Liver (tissue), 9 donors: ENCODE results near the gene SYT17. TPM values are rescaled to one million over a fixed set of nuclear protein-coding genes. Genes with fewer than 3 reads are reported as not detected.

Source experiments
- DNase-seq: peaks from one replicate; pipeline ENCODE4 v3.0.0-alpha.2; 2017; ENCODE audit warnings: low spot score
- H3K27ac ChIP-seq, 2 donors: one replicate each; pipeline ENCODE4 v1.7.0; 2013; ENCODE audit warnings: inconsistent platforms in 2 of 2, low read length in 2 of 2, control low read depth in 1 of 2, low read depth in 1 of 2, mild to moderate bottlenecking in 1 of 2
- H3K27me3 ChIP-seq, 4 donors: one replicate each; pipeline versions ENCODE4 v1.6.1 to v1.7.0; 2013; ENCODE audit warnings: low read length in 3 of 4, inconsistent platforms in 1 of 4, mild to moderate bottlenecking in 1 of 4, moderate library complexity in 1 of 4; ENCODE audit not compliant: control insufficient read depth in 4 of 4, insufficient read depth in 4 of 4
- H3K36me3 ChIP-seq, 4 donors: one replicate each; pipeline versions ENCODE4 v1.6.1 to v1.7.0; 2013; ENCODE audit warnings: low read length in 3 of 4, mild to moderate bottlenecking in 3 of 4, low read depth in 1 of 4, moderate library complexity in 1 of 4; ENCODE audit not compliant: control insufficient read depth in 4 of 4, insufficient read depth in 3 of 4
- H3K4me1 ChIP-seq, 4 donors: one replicate each; pipeline versions ENCODE4 v1.6.1 to v1.7.0; 2013; ENCODE audit warnings: low read length in 3 of 4, mild to moderate bottlenecking in 3 of 4, moderate library complexity in 1 of 4; ENCODE audit not compliant: control insufficient read depth in 4 of 4, insufficient read depth in 4 of 4
- H3K4me3 ChIP-seq, 3 donors: one replicate each; pipeline versions ENCODE4 v1.6.1 to v1.7.0; 2013; ENCODE audit warnings: low read length in 3 of 3, control low read depth in 1 of 3, low read depth in 1 of 3, mild to moderate bottlenecking in 1 of 3
- H3K9ac ChIP-seq, 2 donors: one replicate each; pipeline ENCODE4 v1.7.0; 2013; ENCODE audit warnings: low read length in 2 of 2, mild to moderate bottlenecking in 2 of 2, moderate library complexity in 2 of 2, control low read depth in 1 of 2, low read depth in 1 of 2
- H3K9me3 ChIP-seq, 4 donors: one replicate each; pipeline versions ENCODE4 v1.6.1 to v1.7.0; 2013; ENCODE audit warnings: low read length in 3 of 4; ENCODE audit not compliant: control insufficient read depth in 4 of 4
- CTCF ChIP-seq: fragments of 150-350 bp; IDR thresholded peaks from 2 replicates; pipeline ENCODE4 v1.5.1; 2017; ENCODE audit warnings: improper control_type of control experiment, low read depth, low read length; ENCODE audit not compliant: missing input control
- EGR1 ChIP-seq, 2 donors: IDR thresholded peaks; 2 replicates each; pipeline ENCODE4 v1.6.1; 2016 to 2018; ENCODE audit warnings: antibody characterized with exemption in 2 of 2, low read depth in 2 of 2
- FOXA1 ChIP-seq: IDR thresholded peaks from 2 replicates; pipeline ENCODE4 v1.6.1; 2016; ENCODE audit warnings: antibody characterized with exemption
- FOXA2 ChIP-seq: IDR thresholded peaks from 2 replicates; pipeline ENCODE4 v1.6.1; 2016; ENCODE audit warnings: antibody characterized with exemption
- GABPA ChIP-seq, 2 donors: IDR thresholded peaks in 1 of 2; conservative IDR thresholded peaks in 1 of 2; 2 replicates each; pipeline ENCODE4 v1.6.1; 2016; ENCODE audit warnings: antibody characterized with exemption in 2 of 2, mild to moderate bottlenecking in 1 of 2, moderate library complexity in 1 of 2
- HNF4A ChIP-seq, 2 donors: conservative IDR thresholded peaks; 2 replicates each; pipeline ENCODE4 v1.6.1; 2016; ENCODE audit warnings: antibody characterized with exemption in 2 of 2, mild to moderate bottlenecking in 2 of 2
- HNF4G ChIP-seq: IDR thresholded peaks from 2 replicates; pipeline ENCODE4 v1.6.1; 2016; ENCODE audit warnings: antibody characterized with exemption
- JUND ChIP-seq, 2 donors: IDR thresholded peaks; 2 replicates each; pipeline ENCODE4 v1.6.1; 2016; ENCODE audit warnings: antibody characterized with exemption in 2 of 2
- MAX ChIP-seq: IDR thresholded peaks from 2 replicates; pipeline ENCODE4 v1.6.1; 2016; ENCODE audit warnings: antibody characterized with exemption
- NR2F2 ChIP-seq: IDR thresholded peaks from 2 replicates; pipeline ENCODE4 v1.6.1; 2016; ENCODE audit warnings: antibody characterized with exemption
- RAD21 ChIP-seq, 2 donors: IDR thresholded peaks; 2 replicates each; pipeline ENCODE4 v1.6.1; 2016; ENCODE audit warnings: antibody characterized with exemption in 2 of 2, mild to moderate bottlenecking in 2 of 2
- REST ChIP-seq: IDR thresholded peaks from 2 replicates; pipeline ENCODE4 v1.6.1; 2016; ENCODE audit warnings: antibody characterized with exemption, mild to moderate bottlenecking
- RXRA ChIP-seq, 2 donors: IDR thresholded peaks; 2 replicates each; pipeline ENCODE4 v1.6.1; 2017 to 2018; ENCODE audit warnings: antibody characterized with exemption in 2 of 2, mild to moderate bottlenecking in 1 of 2
- SP1 ChIP-seq: IDR thresholded peaks from 2 replicates; pipeline ENCODE4 v1.6.1; 2018; ENCODE audit warnings: antibody characterized with exemption, mild to moderate bottlenecking
- TAF1 ChIP-seq: conservative IDR thresholded peaks from 2 replicates; pipeline ENCODE4 v1.6.1; 2016; ENCODE audit warnings: antibody characterized with exemption, mild to moderate bottlenecking
- YY1 ChIP-seq: IDR thresholded peaks from 2 replicates; pipeline ENCODE4 v1.6.1; 2016; ENCODE audit warnings: antibody characterized with exemption, mild to moderate bottlenecking
- ZBTB33 ChIP-seq: IDR thresholded peaks from 2 replicates; pipeline ENCODE4 v1.6.1; 2016; ENCODE audit warnings: antibody characterized with exemption
- WGBS: extraction: QIAGEN DNeasy Blood & Tissue Kit; methylation state at CpG from one replicate; pipeline ENCODE4 v1.1.7; 2013; 5-methylcytosine and 5-hydroxymethylcytosine counted together
- polyA plus RNA-seq, 2 donors: library from polyadenylated mRNA; stranded (reverse) in 1 of 2; unstranded in 1 of 2; fragments of 200-250 nt in 1 of 2; fragments of >200 nt in 1 of 2; fragmentation: Nextera tagmentation in 1 of 2; extraction: Ambion mirVana in 1 of 2; gene quantifications; one replicate each; pipeline versions ENCODE4 v1.2.1 to v1.2.3, GENCODE V29; 2013 to 2015
- total RNA-seq, 2 donors: library from RNA; depleted of rRNA; stranded (reverse); fragments of >200 nt; gene quantifications; one replicate each; pipeline ENCODE4 v1.2.3, GENCODE V29; 2014
- TF ChIP-seq, protein P1 (sequence below): IDR thresholded peaks from 2 replicates; pipeline ENCODE4 v1.6.1; 2016; ENCODE audit warnings: antibody characterized with exemption
- donor health status: healthy.
- donor health status: healthy.
- donor health status: healthy.
- donor health status: healthy.
- donor health status: healthy.

SYT17 gene
- total and polyA plus RNA-seq, 4 donors = 2.5 to 7.7 (median 5.5) TPM

DNA sequence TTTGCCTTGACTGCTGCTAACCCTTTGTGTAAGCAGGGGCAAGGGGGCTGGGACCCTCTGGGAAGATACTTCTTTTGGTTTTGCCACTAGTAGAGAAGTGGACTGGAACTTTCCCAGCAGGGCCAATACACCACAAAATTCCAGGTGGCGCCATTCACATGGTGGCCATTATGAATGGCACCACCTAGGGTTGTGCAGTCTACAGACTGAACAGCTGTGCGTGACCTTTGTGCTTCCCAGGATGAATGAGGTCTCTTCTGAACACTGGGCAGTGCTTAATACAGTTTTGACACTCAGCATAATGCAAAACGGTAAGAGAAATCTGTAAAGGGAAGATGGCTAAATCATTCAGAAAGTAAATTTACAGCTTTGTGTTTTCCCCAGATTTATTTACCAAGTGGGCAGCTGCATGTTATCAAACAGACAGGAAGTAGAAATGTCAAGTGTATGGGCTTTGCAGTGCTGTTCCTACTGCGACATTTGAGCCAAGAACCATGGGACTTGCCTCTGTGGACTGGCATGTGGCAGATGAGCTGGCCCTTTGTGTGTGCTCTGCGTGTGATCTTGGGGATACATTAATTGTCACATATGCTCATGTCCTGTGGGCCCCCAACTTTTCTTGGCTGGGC is 9.2 kb downstream of the SYT17 start:
- Histone ChIP-seq H3K27me3 (no peaks in the 10 kb centered on the region), H3K36me3 (no peaks in the 10 kb centered on the region), H3K9me3 (no peaks in the 10 kb centered on the region), H3K9ac (no peak overlapping the region), H3K4me1 (peaks cover 0 to 6% (median 1%) of the 10 kb centered on the region in 4 donors), H3K27ac (no peak overlapping the region), H3K4me3 (no peak overlapping the region)
- DNase-seq = no peak
- TF ChIP-seq, protein P1, sequence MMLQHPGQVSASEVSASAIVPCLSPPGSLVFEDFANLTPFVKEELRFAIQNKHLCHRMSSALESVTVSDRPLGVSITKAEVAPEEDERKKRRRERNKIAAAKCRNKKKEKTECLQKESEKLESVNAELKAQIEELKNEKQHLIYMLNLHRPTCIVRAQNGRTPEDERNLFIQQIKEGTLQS = no peak
- TF ChIP-seq TAF1 (no peak), EGR1 (IDR thresholded peaks at IDR 0.05; ENCODE audit: low read depth in 2 of 2) (no peak), MAX (no peak), GABPA (IDR thresholded peaks at IDR 0.05 in 1 of 2, conservative IDR thresholded peaks at IDR 0.05 in 1 of 2) (no peak), SP1 (no peak), YY1 (no peak), RXRA (IDR thresholded peaks at IDR 0.05) (no peak), JUND (IDR thresholded peaks at IDR 0.05) (no peak), FOXA2 (no peak), HNF4A (conservative IDR thresholded peaks at IDR 0.05) (no peak), HNF4G (no peak), RAD21 (IDR thresholded peaks at IDR 0.05) (no peak), CTCF (no peak), NR2F2 (no peak), REST (no peak), FOXA1 (no peak), ZBTB33 (no peak)
- 80% methylated on average over 5 of the region's 5 CpGs for WGBS
